A549 (cell line): Measurements from ENCODE around the gene TTC21B. TPM values are rescaled to one million over a fixed set of nuclear protein-coding genes. Genes with fewer than 3 reads are reported as not detected.

Experiments used
- ATAC-seq, 2 experiments: fragments of 200-7000 bp in 1 of 2; fragments of >200 bp in 1 of 2; cut with Nextera tagmentation in 1 of 2; cut with Tn5 transposase in 1 of 2; 3 replicates each; pipeline versions ENCODE4 v1.8.0 to v1.9.1; 2018 to 2020; ENCODE audit warnings: mild to moderate bottlenecking in 1 of 2, moderate library complexity in 1 of 2
- CTCF ChIA-PET: fragments of 300-600 bp; sonication (Branson Sonifier 250); formaldehyde crosslinking; extraction: SDS; loops from one replicate; lab custom pipeline; 2021; ENCODE audit warnings: antibody characterized with exemption, inconsistent platforms; lab: Yijun Ruan, JAX
- POLR2A ChIA-PET: fragments of 350-600 bp; formaldehyde crosslinking; extraction: SDS; loops from one replicate; lab custom pipeline; 2021; ENCODE audit warnings: antibody characterized with exemption, inconsistent platforms; lab: Yijun Ruan, JAX
- DNase-seq, 2 experiments: peaks; one replicate each; pipeline versions ENCODE4 v3.0.0 to v3.0.0-alpha.2; 2011 to 2016; ENCODE audit warnings: low read depth in 1 of 2, low spot score in 1 of 2
- FAIRE-seq: peaks from 2 replicates; lab custom pipeline; 2011; peaks lifted over from hg19 to GRCh38; lab: Jason Lieb, UNC
- H3K27ac ChIP-seq, 2 experiments: fragments of >200 bp; sonication (Bioruptor Twin); formaldehyde crosslinking; 3 replicates each; pipeline ENCODE4 v1.5.1; 2016 to 2017
- H3K4me1 ChIP-seq: fragments of >200 bp; sonication (Bioruptor Twin); formaldehyde crosslinking; 3 replicates; pipeline ENCODE4 v1.6.1; 2016
- H3K4me2 ChIP-seq: fragments of >200 bp; sonication (Bioruptor Twin); formaldehyde crosslinking; 3 replicates; pipeline ENCODE4 v1.6.1; 2016
- H3K4me3 ChIP-seq: fragments of >200 bp; sonication (Bioruptor Twin); formaldehyde crosslinking; 3 replicates; pipeline ENCODE4 v1.5.1; 2016
- H3K9me3 ChIP-seq: fragments of >200 bp; sonication (Bioruptor Twin); formaldehyde crosslinking; 3 replicates; pipeline ENCODE4 v1.6.1; 2016
- CBX2 ChIP-seq: fragments of 200-600 bp; sonication (generic); IDR thresholded peaks from 2 replicates; pipeline ENCODE4 v1.6.1; 2016; ENCODE audit warnings: low read depth, mild to moderate bottlenecking, borderline replicate concordance
- CHD2 ChIP-seq: fragments of 150-350 bp; IDR thresholded peaks from 2 replicates; pipeline ENCODE4 v1.6.1; 2014; ENCODE audit warnings: low read length; ENCODE audit not compliant: partially characterized antibody
- CHD4 ChIP-seq: fragments of 200-600 bp; sonication (generic); IDR thresholded peaks from 2 replicates; pipeline ENCODE4 v1.6.1; 2016; ENCODE audit warnings: antibody characterized with exemption, mild to moderate bottlenecking, borderline replicate concordance
- ESRRA ChIP-seq: fragments of 150-350 bp; IDR thresholded peaks from 2 replicates; pipeline ENCODE4 v1.6.1; 2014; ENCODE audit warnings: mild to moderate bottlenecking, low read length, borderline replicate concordance
- FOSB ChIP-seq: fragments of 250-450 bp; sonication (Bioruptor Pico); IDR thresholded peaks from 2 replicates; pipeline ENCODE4 v1.5.0; 2020; ENCODE audit warnings: mild to moderate bottlenecking, moderate library complexity
- GATA3 ChIP-seq: IDR thresholded peaks from 2 replicates; pipeline ENCODE4 v1.6.1; 2012; ENCODE audit warnings: borderline replicate concordance
- HDAC2 ChIP-seq: fragments of 200-600 bp; sonication (generic); IDR thresholded peaks from 2 replicates; pipeline ENCODE4 v1.6.1; 2016
- KDM5A ChIP-seq: fragments of 200-600 bp; sonication (generic); IDR thresholded peaks from 2 replicates; pipeline ENCODE4 v1.6.1; 2016; ENCODE audit warnings: antibody characterized with exemption, mild to moderate bottlenecking
- NFE2L2 ChIP-seq: fragments of 150-350 bp; conservative IDR thresholded peaks from 2 replicates; pipeline ENCODE4 v1.6.1; 2014; ENCODE audit warnings: low read length
- RARB ChIP-seq: fragments of 250-450 bp; sonication (Bioruptor Pico); IDR thresholded peaks from 2 replicates; pipeline ENCODE4 v1.8.0; 2021; ENCODE audit warnings: mild to moderate bottlenecking, moderate library complexity
- RFX5 ChIP-seq: fragments of 450-650 bp; IDR thresholded peaks from 2 replicates; pipeline ENCODE4 v1.7.1; 2014; ENCODE audit warnings: antibody characterized with exemption, mild to moderate bottlenecking, moderate library complexity
- SREBF2 ChIP-seq: fragments of 450-650 bp; IDR thresholded peaks from 2 replicates; pipeline ENCODE4 v1.6.1; 2014; ENCODE audit warnings: mild to moderate bottlenecking, moderate library complexity
- TP53 ChIP-seq: fragments of 250-450 bp; sonication (Bioruptor Pico); IDR thresholded peaks from 2 replicates; pipeline ENCODE4 v1.5.0; 2021; ENCODE audit warnings: mild to moderate bottlenecking, moderate library complexity
- ZSCAN20 ChIP-seq: fragments of 250-450 bp; sonication (Bioruptor Pico); IDR thresholded peaks from 2 replicates; pipeline ENCODE4 v1.8.0; 2022; ENCODE audit warnings: mild to moderate bottlenecking, moderate library complexity
- WGBS: methylation state at CpG from one replicate; pipeline ENCODE4 v1.1.6; 2017; ENCODE audit errors: missing lambda C conversion rate; 5-methylcytosine and 5-hydroxymethylcytosine counted together
- polyA plus RNA-seq, 4 experiments: library from polyadenylated mRNA; depleted of rRNA in 3 of 4; stranded (reverse); fragments of >200 nt; fragmentation: RNase III in 1 of 4; extraction: RNeasy Plus Mini Kit Qiagen cat#74134 plus additional on column Dnase treatment in 1 of 4; gene quantifications; 2 replicates in 3 of 4; 3 replicates in 1 of 4; pipeline ENCODE4 v1.2.3, GENCODE V29; 2011 to 2017
- TF ChIP-seq, protein P1 (sequence below): fragments of >200 bp; sonication (Bioruptor Twin); formaldehyde crosslinking; IDR thresholded peaks from 2 replicates; pipeline ENCODE4 v1.6.1; 2016
- TF ChIP-seq, protein P2 (sequence below): IDR thresholded peaks from 2 replicates; pipeline ENCODE4 v1.6.1; 2012; ENCODE audit warnings: low read depth, borderline replicate concordance
- TF ChIP-seq, protein P3 (sequence below): fragments of >200 bp; sonication (Bioruptor Twin); formaldehyde crosslinking; IDR thresholded peaks from 3 replicates; pipeline ENCODE4 v1.5.1; 2016
- TF ChIP-seq, protein P4 (sequence below): fragments of >200 bp; sonication (Bioruptor Twin); formaldehyde crosslinking; IDR thresholded peaks from 3 replicates; pipeline ENCODE4 v1.6.1; 2016
- TF ChIP-seq, protein P5 (sequence below): IDR thresholded peaks from 2 replicates; pipeline ENCODE4 v1.6.1; 2012
- TF ChIP-seq, protein P6 (sequence below): fragments of 450-650 bp; IDR thresholded peaks from 2 replicates; pipeline ENCODE4 v1.6.1; 2014; ENCODE audit warnings: antibody characterized with exemption

Gene TTC21B
- polyA plus RNA-seq, 2 of the 4 experiments (the other 2 are of a cell fraction), result 6.2 to 17.5 TPM

DNA sequence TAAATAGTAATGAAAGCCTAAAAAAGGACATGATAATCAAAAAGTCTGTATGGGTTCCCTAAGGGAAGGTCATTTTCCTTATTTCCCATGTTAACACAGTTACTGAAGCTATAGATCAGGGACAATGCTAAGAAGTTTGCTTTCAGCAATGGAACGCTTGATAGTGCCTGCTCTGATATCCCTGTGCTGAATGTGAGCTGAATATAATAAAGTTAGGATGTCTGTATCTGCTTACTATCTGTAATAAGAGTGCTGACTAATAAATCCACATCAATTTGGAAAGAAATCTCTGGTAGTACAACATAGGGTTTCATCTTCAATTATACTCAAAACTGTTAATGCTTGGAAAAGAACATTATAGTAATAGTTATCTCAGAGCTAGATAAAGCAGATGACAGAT is 25.8 kb downstream of the TTC21B start:
- WGBS, result 94% methylated on average over 1 of the region's 1 CpG
- DNase-seq (no peak), ATAC-seq (no peak), FAIRE-seq (no peak)
- ChIA-PET POLR2A (no interaction called here), CTCF (no interaction called here)
- no peaks in the 10 kb centered on the region for H3K4me1 ChIP-seq
- H3K27ac ChIP-seq, result no peak overlapping the region
- H3K4me3 ChIP-seq, result no peak overlapping the region
- H3K4me2 ChIP-seq, result no peak overlapping the region
- no peaks in the 10 kb centered on the region for H3K9me3 ChIP-seq
- no peak for TF ChIP-seq ZSCAN20 (CRISPR knock-in tag)
- no peak for TF ChIP-seq HDAC2
- TF ChIP-seq CHD2, result no peak
- TF ChIP-seq KDM5A, result no peak
- TF ChIP-seq, protein P1, sequence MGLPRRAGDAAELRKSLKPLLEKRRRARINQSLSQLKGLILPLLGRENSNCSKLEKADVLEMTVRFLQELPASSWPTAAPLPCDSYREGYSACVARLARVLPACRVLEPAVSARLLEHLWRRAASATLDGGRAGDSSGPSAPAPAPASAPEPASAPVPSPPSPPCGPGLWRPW, result no peak
- TF ChIP-seq ESRRA, result no peak
- TF ChIP-seq GATA3, result no peak
- TF ChIP-seq, protein P2, sequence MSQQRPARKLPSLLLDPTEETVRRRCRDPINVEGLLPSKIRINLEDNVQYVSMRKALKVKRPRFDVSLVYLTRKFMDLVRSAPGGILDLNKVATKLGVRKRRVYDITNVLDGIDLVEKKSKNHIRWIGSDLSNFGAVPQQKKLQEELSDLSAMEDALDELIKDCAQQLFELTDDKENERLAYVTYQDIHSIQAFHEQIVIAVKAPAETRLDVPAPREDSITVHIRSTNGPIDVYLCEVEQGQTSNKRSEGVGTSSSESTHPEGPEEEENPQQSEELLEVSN, result no peak

DNA sequence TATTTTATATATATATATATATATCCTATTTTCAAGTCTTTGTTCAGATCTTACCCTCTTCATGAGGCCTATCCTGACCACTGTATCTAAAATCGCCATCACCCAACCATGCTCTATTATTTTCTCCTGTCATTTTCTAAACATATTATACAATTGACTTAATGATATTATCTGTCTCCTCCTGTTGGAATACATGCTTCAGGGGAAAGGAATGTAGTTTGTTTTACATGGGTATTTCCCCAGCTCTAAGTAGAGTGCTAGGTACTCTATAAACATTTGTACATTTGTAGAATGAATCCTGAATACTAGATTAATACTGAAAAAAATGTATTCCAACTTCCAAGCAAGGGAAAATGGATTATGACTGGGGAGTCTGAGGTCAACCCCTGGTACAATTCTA is 26.2 kb downstream of the TTC21B start:
- FAIRE-seq, result no peak
- TF ChIP-seq, protein P3, sequence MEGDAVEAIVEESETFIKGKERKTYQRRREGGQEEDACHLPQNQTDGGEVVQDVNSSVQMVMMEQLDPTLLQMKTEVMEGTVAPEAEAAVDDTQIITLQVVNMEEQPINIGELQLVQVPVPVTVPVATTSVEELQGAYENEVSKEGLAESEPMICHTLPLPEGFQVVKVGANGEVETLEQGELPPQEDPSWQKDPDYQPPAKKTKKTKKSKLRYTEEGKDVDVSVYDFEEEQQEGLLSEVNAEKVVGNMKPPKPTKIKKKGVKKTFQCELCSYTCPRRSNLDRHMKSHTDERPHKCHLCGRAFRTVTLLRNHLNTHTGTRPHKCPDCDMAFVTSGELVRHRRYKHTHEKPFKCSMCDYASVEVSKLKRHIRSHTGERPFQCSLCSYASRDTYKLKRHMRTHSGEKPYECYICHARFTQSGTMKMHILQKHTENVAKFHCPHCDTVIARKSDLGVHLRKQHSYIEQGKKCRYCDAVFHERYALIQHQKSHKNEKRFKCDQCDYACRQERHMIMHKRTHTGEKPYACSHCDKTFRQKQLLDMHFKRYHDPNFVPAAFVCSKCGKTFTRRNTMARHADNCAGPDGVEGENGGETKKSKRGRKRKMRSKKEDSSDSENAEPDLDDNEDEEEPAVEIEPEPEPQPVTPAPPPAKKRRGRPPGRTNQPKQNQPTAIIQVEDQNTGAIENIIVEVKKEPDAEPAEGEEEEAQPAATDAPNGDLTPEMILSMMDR, result no peak
- TF ChIP-seq TP53 (no peak), CHD4 (no peak), ESRRA (no peak), FOSB (CRISPR knock-in tag) (no peak), HDAC2 (no peak), RARB (no peak)
- TF ChIP-seq, all 56 proteins: peak for 0
- POLR2A ChIA-PET, result no interaction called here
- ATAC-seq (no peak), DNase-seq (no peak)
- 93% methylated on average over 1 of the region's 1 CpG for WGBS
- no peaks in the 10 kb centered on the region for H3K4me1 ChIP-seq
- H3K27ac ChIP-seq, result no peak overlapping the region
- no peak overlapping the region for H3K4me2 ChIP-seq
- CTCF ChIA-PET, result no interaction called here
- H3K4me3 ChIP-seq, result no peak overlapping the region
- no peaks in the 10 kb centered on the region for H3K9me3 ChIP-seq

DNA sequence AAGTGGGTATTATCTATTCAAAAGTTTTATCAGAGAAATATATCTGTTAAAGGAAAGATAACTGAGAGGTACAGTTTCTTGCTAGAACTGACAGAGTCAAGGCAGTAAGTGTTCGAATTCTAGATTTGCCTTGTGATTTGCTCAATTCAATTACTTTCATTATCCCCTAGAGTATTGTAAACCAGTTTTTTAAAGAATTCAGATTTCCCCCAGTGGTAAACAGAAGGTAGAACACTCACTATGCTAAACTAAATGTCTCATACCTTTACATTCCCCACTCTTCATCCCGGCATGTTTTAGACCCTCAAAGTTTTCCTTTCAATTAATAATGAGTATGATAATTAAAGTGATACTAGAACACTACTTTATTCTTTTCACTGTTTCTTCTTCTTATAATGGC is 28.6 kb downstream of the TTC21B start:
- WGBS, result 86% methylated on average over 2 of the region's 2 CpGs
- Histone ChIP-seq H3K27ac (no peak overlapping the region), H3K4me3 (no peak overlapping the region), H3K4me1 (no peaks in the 10 kb centered on the region), H3K4me2 (no peak overlapping the region), H3K9me3 (no peaks in the 10 kb centered on the region)
- TF ChIP-seq, protein P4, sequence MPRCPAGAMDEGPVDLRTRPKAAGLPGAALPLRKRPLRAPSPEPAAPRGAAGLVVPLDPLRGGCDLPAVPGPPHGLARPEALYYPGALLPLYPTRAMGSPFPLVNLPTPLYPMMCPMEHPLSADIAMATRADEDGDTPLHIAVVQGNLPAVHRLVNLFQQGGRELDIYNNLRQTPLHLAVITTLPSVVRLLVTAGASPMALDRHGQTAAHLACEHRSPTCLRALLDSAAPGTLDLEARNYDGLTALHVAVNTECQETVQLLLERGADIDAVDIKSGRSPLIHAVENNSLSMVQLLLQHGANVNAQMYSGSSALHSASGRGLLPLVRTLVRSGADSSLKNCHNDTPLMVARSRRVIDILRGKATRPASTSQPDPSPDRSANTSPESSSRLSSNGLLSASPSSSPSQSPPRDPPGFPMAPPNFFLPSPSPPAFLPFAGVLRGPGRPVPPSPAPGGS, result no peak
- TF ChIP-seq, protein P5, sequence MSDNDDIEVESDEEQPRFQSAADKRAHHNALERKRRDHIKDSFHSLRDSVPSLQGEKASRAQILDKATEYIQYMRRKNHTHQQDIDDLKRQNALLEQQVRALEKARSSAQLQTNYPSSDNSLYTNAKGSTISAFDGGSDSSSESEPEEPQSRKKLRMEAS, result no peak
- no peak for TF ChIP-seq NFE2L2
- no peak for TF ChIP-seq RARB
- TF ChIP-seq, protein P6, sequence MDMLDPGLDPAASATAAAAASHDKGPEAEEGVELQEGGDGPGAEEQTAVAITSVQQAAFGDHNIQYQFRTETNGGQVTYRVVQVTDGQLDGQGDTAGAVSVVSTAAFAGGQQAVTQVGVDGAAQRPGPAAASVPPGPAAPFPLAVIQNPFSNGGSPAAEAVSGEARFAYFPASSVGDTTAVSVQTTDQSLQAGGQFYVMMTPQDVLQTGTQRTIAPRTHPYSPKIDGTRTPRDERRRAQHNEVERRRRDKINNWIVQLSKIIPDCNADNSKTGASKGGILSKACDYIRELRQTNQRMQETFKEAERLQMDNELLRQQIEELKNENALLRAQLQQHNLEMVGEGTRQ, result no peak
- TF ChIP-seq RFX5, result no peak
- TF ChIP-seq SREBF2, result no peak
- TF ChIP-seq CBX2, result no peak
- FAIRE-seq (no peak), ATAC-seq (peak in 1 of 2 experiments; percentile 28; a peak in 1 of 6 replicates), DNase-seq (no peak)
- ChIA-PET CTCF (no interaction called here), POLR2A (no interaction called here)
